HG03571 (cell line): ENCODE results near the gene IL1RL1.
"Not testable (repeated sequence)": the region's sequence is repeated elsewhere in the genome, so short reads cannot be mapped to it uniquely, and the experiment has no call there.

Experiments
- ATAC-seq: cut with Tn5 transposase; IDR thresholded peaks from one replicate; pipeline ENCODE4 v1.9.1; 2021; ENCODE audit not compliant: unreplicated experiment

Gene IL1RL1

GRCh38 chr2:102291319-102292075 is 19.9 kb upstream of the IL1RL1 start:
- no peak for ATAC-seq

- ATAC-seq = no peak
Measured at GRCh38 chr2:102294802-102295489, 16.4 kb upstream of the IL1RL1 start.

- ATAC-seq = no peak
Measured at GRCh38 chr2:102295566-102295965, 15.8 kb upstream of the IL1RL1 start.

GRCh38 chr2:102296449-102296848 is 14.9 kb upstream of the IL1RL1 start:
- no peak for ATAC-seq

GRCh38 chr2:102297891-102298290 is 13.5 kb upstream of the IL1RL1 start:
- ATAC-seq = no peak

GRCh38 chr2:102301867-102302362 is 9.4 kb upstream of the IL1RL1 start:
- no peak for ATAC-seq

GRCh38 chr2:102302458-102302857 is 8.9 kb upstream of the IL1RL1 start:
- no peak for ATAC-seq

- no peak for ATAC-seq
Measured at GRCh38 chr2:102303589-102303988, 7.8 kb upstream of the IL1RL1 start.

GRCh38 chr2:102304268-102304667 is 7.1 kb upstream of the IL1RL1 start:
- no peak for ATAC-seq

GRCh38 chr2:102304711-102305611 is 6.4 kb upstream of the IL1RL1 start:
- ATAC-seq = no peak

GRCh38 chr2:102306125-102306524 is 5.2 kb upstream of the IL1RL1 start:
- no peak for ATAC-seq

GRCh38 chr2:102313025-102313424 is 1.7 kb downstream of the IL1RL1 start:
- ATAC-seq = no peak

- ATAC-seq = no peak
Measured at GRCh38 chr2:102313471-102313870, 2.1 kb downstream of the IL1RL1 start.

- no peak for ATAC-seq
Measured at GRCh38 chr2:102313950-102314349, 2.6 kb downstream of the IL1RL1 start.

- no peak for ATAC-seq
Measured at GRCh38 chr2:102315921-102316320, 4.6 kb downstream of the IL1RL1 start.

- no peak for ATAC-seq
Measured at GRCh38 chr2:102317715-102318114, 6.4 kb downstream of the IL1RL1 start.

- no peak for ATAC-seq
Measured at GRCh38 chr2:102318437-102318836, 7.1 kb downstream of the IL1RL1 start.

- ATAC-seq = no peak
Measured at GRCh38 chr2:102321941-102322719, 10.8 kb downstream of the IL1RL1 start.

GRCh38 chr2:102324914-102325313 is 13.6 kb downstream of the IL1RL1 start:
- not testable (repeated sequence) for ATAC-seq

GRCh38 chr2:102331311-102331980 is 20.1 kb downstream of the IL1RL1 start:
- no peak for ATAC-seq
